Measurements from ENCODE around the gene MPHOSPH6.
"Not testable (repeated sequence)": the region's sequence is repeated elsewhere in the genome, so short reads cannot be mapped to it uniquely, and the experiment has no call there.

The MPHOSPH6 gene

GRCh38 chr16:82129881-82130280 is 40.1 kb downstream of the MPHOSPH6 start:
- intact Hi-C loops (cut with DNase I): no loop called here

GRCh38 chr16:82124651-82125050 is 45.4 kb downstream of the MPHOSPH6 start:
- DNase-seq: no peak
- intact Hi-C loops (cut with DNase I): no loop called here

More at GRCh38 chr16:82129881-82130280, 40.1 kb downstream of the MPHOSPH6 start:
- no peak for DNase-seq

GRCh38 chr16:82119405-82119804 is 50.6 kb downstream of the MPHOSPH6 start:
- intact Hi-C loops (cut with DNase I): no loop called here
- no peak for DNase-seq

GRCh38 chr16:82118749-82119148 is 51.3 kb downstream of the MPHOSPH6 start:
- no peak for DNase-seq
- intact Hi-C loops (cut with DNase I): no loop called here

GRCh38 chr16:82116535-82116934 is 53.5 kb downstream of the MPHOSPH6 start:
- no peak for DNase-seq
- intact Hi-C loops (cut with DNase I): no loop called here

GRCh38 chr16:82113741-82114140 is 56.3 kb downstream of the MPHOSPH6 start:
- intact Hi-C loops (cut with DNase I): no loop called here
- DNase-seq: no peak

- intact Hi-C loops (cut with DNase I): no loop called here
- DNase-seq: no peak
These were observed 58.1 kb downstream of the MPHOSPH6 start for GRCh38 chr16:82111944-82112343.

- DNase-seq; intact Hi-C loops (cut with DNase I): not testable (repeated sequence)
These were observed 60.8 kb downstream of the MPHOSPH6 start for GRCh38 chr16:82109266-82109665.

- intact Hi-C loops (cut with DNase I): no loop called here
- no peak for DNase-seq
These were observed 61.2 kb downstream of the MPHOSPH6 start for GRCh38 chr16:82108774-82109173.

GRCh38 chr16:82108100-82108499 is 61.9 kb downstream of the MPHOSPH6 start:
- intact Hi-C loops (cut with DNase I): no loop called here
- DNase-seq: no peak

- intact Hi-C loops (cut with DNase I): no loop called here
- no peak for DNase-seq
These were observed 64.9 kb downstream of the MPHOSPH6 start for GRCh38 chr16:82105107-82105506.
